GM12801 (cell line): ENCODE data around the gene EP400.

Experiments used
- CTCF ChIP-seq: IDR thresholded peaks from one replicate; pipeline ENCODE4 v1.5.1; 2011; ENCODE audit warnings: control low read depth; ENCODE audit not compliant: insufficient read length; ENCODE audit errors: extremely low read depth

The EP400 gene

GRCh38 chr12:132094269-132094891 lies 144.6 kb downstream of the EP400 start:
- TF ChIP-seq CTCF: no peak

- TF ChIP-seq CTCF: no peak
Observed at GRCh38 chr12:132095520-132096409, 146.0 kb downstream of the EP400 start.

- TF ChIP-seq CTCF: no peak
Observed at GRCh38 chr12:132099739-132100138, 150.0 kb downstream of the EP400 start.

GRCh38 chr12:132100306-132101065 lies 150.7 kb downstream of the EP400 start:
- no peak for TF ChIP-seq CTCF

GRCh38 chr12:132102297-132102696 lies 152.6 kb downstream of the EP400 start:
- no peak for TF ChIP-seq CTCF

GRCh38 chr12:132103542-132104308 lies 154.0 kb downstream of the EP400 start:
- no peak for TF ChIP-seq CTCF
